ENCODE data around the gene UBE2J2.

The UBE2J2 gene

DNA sequence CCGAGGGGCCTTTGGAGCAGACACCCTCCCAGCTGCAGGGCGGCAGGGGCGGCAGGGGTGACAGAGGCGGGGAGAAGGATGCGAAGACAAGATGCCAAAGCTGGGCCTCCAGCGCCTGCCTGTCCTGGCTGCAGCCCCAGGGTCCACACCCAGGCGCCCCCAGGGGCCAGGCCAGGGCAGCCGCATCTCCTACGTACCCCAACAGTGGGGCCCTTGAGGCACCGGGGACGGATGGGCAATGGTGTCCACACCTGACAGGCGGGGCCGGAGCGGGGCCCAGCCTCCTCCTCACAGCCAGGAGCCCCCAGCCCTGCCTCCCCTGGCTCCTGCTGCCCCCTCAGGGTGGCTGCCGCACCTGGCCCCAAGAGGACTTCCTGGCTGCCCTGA lies 34.4 kb downstream of the UBE2J2 start:
- no peak for DNase-seq

DNA sequence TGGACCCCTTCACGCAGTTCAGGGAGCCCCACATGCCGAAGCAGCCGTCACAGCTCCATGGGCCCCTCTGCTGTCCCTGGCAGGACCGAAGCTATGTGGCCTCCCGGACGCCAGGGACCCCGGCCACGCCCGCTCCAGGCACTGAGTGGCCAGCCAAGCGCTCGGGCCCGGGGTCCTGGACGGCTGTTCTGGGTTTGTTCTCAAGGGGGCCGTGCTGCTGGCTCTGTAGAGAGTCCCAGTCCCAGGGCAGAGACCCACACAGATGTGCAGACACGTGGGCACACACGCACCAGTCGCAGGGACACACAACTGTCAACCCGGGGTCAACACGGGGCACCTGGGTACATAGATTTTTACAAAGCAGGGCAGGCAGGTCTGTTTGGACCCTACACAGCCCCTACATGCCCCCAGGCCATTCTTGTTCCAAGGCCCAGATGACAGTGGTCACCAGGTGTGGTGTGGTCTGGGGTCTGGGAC lies 34.9 kb downstream of the UBE2J2 start:
- DNase-seq, result no peak

DNA sequence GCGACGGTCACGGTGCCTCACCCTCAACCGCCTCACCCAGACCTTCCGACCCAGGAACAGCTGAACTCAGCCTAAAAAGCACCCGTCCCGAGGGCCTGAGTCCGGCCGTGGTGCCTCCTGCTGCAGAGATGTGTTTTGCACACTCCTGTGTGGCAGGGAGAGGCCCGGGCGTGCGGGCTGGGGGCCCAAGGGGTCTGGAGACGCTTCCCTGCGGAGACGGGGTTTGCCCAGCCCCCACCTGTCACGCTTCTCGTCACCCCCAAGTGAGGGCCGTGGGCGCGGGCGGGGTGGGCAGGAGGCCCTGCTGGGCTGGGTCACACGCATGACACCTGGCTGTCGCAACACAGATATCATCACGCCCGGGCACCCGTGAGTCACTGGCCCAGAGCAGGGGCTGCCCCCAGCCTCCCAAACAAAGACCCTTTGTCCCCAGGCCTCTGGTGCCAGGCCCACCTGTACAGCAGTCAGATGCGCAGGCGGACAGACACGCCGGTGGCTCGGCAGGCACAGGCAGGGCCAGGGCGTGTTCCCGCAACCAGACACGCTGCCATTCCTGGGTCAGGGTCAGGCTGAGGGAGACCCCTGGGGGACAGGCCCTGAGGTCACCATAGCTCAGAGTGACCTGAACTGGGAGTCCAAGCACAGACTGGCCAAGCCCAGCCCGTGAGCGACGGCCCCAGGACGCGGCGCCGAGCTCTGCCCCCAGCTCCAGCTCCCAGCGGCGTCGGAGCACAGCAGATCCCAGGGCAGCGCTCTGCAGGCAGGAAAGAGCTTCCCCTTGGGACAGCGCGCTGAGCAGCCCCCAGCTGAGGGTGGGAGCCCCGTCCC lies 35.6 kb downstream of the UBE2J2 start:
- DNase-seq, result no peak

DNA sequence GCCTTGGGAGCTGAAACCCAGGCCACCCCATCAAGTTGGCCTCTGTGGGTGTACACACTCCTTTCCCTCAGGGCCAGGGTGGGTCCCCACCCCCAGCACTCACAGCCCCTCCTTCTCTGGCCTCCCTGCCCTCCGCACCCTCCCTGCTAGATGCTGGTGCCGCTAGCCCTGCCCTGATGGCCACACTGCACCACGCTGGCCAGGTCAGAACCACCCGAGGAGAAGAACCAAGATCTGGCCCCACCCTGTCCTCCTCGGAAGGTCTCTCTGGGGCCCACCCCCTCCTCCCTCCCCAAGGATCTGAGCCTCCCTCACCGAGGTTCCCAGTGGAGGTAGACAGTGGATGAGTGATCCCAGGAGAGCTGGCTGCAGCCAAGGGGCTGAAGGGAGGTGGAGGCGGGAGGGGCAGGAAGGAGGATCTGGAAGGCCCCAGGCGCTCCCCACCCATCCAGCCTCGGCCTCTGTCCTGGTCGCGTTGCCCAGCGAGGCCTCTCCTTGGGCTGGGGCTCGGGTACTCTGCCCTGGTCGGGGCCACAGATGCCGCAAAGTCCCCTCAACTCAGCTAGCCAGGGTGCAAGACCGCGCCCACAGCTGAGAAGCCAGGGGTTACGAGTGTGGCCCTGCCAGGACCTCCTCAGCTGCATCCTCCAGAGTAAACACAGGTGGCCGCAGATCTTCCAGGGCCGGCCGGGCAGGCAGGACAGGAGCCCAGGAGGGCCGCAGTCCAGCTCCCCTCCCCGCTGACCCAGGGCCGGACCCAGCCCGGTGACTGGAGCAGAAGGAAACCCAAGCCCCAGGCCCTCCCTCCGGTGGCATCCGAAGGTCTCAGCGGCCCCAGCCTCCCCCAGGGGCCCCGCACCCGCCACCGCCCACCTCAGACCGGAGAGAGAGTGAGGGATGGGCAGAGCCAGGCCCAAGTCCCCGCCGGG lies 36.4 kb downstream of the UBE2J2 start:
- DNase-seq, result no peak

DNA sequence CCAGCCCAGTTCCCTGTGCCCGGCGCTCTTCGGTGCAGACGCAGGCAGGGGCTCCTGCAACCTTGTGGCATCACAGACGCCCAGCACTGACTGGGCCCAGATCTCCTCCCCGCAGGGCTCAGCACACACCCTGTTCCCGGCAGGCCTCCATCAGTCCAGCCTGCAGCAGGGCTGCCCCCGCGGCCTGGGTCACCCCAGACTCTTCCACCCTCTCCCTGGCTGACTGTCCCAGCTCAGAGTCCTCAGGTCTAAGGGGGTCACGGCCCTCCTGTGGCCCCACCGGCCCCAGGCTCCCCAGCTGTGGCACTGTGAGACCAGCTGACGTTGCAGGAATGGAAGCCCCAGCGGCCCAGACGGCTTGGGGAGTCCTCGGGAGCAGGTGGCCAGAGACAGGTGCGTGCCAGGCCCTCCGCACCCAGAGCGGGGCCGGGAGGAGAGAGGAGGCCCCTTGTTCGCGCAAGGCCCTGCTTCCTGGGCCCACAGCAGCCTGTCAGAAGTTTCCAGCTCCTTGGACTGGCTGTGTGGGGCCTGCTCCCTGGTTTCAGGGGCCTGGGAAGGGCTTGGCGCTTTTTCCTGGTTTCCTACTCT lies 37.4 kb downstream of the UBE2J2 start:
- no peak for DNase-seq

DNA sequence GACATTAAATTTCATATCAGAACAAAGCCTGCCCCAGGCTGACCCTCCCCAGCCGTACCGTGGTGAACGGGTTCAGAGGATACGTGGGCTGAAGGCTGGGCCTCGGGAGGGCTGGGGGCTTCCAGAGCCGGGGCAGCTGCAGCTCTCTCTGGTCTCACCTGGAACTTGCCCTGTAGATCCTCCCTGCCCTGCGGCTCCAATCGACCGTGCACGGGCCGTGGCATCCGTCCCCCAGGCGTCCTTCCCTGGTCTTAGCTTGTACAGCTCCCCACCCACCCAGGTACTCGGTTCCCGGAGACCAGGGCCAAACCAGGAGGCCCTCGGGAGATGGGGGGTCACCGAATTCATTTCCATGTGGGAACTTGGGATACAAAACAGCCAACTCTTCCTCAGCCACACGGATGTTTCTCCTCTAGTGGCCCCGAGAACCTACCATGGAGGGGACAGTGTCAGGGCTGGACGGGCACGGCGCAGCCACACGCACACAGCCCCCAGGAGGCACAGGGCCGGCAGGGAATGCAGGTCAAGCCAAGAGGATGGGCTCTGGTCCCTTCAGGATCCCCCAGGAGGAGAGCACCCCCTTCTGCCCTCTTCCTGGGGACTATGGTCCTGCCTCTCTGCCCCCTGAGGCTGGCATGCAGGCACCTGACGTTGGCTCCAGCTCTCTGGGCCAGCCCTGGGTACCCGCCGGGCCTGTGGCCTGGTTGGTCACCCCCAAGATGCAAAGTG lies 38.5 kb downstream of the UBE2J2 start:
- DNase-seq, result no peak

DNA sequence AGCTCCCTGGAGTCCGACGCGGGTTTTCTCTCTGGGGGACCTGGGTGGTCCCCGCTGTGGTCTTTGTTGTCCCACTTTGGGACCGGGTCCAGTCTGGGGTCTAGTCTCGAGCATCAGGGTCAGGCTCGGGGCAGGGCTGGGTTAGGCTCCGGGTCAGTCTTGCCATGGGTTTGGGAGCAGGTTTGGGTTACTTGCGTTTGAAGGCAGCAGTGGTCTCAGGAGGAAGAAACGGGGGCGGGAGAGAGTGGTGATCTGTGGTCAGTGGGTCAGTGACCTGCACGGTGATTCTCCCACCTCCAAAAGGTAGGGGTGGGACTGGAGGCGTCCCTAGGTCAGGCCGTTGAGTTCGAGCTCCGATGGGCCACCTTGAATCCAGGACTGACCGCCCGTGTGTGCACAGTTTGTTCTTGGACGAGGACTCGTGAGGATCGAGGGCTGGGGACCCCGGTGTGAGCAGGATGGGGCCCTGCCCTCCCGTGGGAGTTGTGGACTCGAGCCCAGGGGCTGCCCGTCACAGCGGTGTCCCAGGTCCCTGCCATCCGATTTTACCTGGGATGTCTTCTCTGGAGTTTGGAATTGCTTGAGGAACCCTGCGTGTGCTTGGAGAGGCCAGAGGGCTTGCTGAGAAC lies 39.4 kb downstream of the UBE2J2 start:
- DNase-seq, result no peak

DNA sequence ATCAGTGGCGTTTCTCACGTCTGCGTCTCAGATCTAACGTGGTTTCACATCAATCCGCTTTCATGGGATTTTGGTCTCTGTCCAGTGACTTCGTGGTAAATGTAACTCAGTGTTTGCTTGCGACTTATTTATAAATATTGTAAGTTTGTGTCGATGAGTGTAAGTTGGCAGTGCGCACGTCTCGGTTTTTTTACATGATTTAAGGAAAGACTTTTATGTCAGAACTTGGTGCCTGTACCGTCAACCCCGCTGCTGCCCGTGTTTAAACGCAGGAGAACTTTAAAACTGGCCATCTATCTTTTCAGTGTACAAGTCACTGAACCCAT lies 40.1 kb downstream of the UBE2J2 start:
- no peak for DNase-seq

DNA sequence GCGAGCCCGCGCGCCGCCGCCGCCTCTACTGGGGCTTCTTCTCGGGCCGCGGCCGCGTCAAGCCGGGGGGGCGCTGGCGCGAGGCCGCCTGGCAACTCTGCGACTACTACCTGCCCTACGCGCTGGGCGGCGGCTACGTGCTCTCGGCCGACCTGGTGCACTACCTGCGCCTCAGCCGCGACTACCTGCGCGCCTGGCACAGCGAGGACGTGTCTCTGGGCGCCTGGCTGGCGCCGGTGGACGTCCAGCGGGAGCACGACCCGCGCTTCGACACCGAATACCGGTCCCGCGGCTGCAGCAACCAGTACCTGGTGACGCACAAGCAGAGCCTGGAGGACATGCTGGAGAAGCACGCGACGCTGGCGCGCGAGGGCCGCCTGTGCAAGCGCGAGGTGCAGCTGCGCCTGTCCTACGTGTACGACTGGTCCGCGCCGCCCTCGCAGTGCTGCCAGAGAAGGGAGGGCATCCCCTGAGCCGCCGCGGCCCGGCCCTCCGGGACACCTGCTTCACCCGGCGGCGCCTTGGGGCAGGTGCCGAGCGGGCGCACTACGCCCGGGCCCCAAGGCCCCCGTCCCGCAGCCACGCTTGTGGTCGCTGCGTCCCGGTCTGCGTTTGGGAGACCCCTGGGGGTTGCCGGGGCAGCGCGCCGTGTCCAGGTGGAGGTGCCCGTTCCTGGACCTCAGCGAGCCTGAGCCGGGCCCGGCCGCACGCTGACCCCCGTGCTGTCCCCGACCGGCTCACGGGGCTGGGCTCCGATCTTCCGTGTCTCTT lies 40.7 kb downstream of the UBE2J2 start:
- no peak for DNase-seq

DNA sequence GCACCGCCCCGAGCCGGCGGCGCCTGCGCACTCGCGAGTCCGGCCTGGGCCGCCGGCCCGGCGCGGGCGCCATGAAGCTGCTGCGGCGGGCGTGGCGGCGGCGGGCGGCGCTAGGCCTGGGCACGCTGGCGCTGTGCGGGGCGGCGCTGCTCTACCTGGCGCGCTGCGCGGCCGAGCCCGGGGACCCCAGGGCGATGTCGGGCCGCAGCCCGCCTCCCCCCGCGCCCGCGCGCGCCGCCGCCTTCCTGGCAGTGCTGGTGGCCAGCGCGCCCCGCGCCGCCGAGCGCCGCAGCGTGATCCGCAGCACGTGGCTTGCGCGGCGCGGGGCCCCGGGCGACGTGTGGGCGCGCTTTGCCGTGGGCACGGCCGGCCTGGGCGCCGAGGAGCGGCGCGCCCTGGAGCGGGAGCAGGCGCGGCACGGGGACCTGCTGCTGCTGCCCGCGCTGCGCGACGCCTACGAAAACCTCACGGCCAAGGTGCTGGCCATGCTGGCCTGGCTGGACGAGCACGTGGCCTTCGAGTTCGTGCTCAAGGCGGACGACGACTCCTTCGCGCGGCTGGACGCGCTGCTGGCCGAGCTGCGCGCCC lies 41.4 kb downstream of the UBE2J2 start, which contains the start of gene B3GALT6:
Gene B3GALT6 (plus strand): TSS at position 30 of the 588 bp plus-strand sequence. CDS start 42 bp downstream, at position 72.
- DNase-seq, result no peak

DNA sequence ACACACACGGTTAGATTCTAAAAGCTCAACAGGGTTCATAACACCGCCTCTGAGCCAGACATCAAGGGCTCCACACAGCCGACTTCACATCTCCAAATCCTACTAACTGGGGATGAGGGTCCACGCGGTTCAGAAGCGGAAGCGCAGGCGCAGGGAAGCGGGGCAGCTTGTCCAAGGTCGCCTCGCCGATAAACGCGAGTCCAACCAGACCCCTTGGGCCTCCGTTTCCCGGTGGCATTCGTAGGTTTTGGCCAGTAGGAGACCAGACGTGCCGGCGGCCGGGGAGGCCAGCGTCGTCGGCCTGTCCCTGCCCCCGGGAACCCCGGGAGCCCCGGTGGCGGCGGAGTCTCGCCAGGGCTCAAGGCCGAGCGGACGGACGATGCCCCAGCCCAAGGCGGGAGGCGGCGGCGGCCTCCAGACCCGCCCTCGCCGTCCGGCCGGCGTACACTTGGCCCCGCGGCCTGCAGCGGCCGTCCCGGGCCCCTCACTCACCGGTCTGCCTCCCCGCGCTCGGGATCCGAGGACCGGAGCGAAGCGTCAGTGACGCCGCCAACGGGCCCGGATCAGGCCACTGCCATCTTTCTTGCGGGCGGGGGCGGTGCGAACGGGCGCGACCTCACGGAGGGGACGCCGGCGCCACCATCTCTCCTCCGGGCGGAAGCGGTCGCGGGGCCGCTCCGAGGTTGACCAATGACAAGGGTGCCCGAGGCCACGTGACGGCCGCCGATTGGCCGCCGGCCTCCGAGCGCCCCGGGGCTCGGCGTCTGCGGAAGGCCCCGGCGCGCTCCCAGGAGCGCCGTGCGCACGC lies 42.0 kb downstream of the UBE2J2 start, which contains the start of gene SDF4:
Gene SDF4 (minus strand): TSS at position 602 of the 808 bp plus-strand sequence. CDS start 3,229 bp downstream, outside the sequence.
- DNase-seq, result peak; percentile 97

DNA sequence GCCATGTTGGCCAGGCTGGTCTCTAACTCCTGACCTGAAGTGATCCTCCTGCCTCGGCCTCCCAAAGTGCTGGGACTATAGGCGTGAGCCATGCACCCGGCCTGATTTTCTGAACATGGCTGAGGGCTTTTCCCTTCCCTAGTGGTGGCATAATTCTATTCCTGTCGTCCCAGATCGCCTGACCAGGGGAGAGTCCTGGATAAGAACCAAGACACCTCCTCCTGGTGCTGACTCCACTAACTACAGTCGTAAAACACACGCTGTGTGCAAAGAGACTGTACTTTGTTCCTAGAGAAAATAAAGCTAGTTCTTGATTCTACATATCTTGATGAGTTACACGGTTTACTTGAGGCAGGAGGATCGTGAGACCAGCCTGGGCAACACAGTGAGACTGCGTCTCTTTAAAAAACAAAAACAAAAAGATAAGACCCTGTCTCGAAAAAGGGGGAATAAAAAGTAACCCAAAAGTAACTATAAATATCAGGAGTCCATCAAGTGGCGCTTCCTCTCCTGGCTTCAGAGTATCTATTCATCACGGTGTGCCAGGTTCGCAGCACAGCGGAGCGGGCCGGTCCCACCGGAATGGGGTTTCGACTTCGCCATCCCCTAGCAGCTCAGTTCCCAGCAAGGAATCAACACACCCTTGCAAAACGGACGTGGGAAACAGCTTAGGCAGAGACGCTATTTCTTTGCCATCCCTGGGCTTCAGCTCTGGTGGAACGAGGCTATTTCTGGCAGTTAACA lies 42.8 kb downstream of the UBE2J2 start:
- peak; percentile 39 for DNase-seq

DNA sequence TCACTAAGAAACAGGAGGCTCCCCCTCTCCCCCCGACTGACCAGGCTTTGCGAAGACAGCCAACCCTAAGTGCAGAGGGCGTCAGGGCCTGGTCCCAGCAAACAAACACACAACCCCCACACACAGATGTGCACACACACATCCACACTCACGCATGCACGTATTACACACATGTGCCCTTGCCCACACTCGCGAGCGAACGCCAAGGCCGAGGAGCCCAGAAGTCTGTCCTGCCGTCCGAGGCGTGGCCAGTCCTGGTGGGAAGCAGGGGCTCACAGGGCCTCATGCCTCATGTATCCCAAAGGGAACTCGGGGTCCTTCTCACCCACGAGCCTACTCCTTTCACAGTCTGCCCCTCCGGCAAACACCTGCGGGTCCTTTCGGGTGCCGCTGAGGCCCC lies 43.9 kb downstream of the UBE2J2 start:
- DNase-seq, result no peak

DNA sequence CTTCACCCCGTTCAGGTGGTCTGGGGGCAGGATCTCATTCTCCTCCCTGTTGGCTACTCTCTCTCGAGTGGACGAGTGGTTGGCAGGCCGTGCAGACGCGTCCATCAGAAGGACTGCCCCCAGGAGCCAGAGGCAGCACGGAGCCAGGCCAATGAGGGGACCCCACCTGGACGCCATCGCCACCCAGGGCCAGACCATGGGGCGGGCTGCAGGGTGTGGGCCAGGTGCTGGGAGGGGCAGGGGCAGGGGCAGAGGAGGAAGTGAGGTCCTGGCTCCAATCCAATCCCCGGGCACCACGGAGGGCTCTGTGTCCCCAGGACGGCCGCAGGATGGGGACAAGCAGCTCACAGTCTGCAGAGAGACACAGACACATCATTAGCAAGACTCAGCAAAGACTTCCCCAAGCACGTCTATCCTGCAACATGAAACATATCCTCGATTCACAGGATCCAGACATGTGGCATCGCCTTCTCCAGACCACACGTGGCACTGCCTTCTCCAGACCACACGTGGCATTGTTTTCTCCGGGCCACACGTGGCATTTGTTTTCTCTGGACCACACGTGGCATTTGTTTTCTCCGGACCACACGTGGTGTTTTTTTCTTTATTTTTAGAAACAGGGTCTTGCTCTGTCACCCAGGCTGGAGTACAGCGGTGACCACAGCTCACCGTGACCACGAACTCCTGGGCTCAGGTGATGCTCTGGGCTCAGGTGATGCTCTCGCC lies 44.9 kb downstream of the UBE2J2 start:
- no peak for DNase-seq

DNA sequence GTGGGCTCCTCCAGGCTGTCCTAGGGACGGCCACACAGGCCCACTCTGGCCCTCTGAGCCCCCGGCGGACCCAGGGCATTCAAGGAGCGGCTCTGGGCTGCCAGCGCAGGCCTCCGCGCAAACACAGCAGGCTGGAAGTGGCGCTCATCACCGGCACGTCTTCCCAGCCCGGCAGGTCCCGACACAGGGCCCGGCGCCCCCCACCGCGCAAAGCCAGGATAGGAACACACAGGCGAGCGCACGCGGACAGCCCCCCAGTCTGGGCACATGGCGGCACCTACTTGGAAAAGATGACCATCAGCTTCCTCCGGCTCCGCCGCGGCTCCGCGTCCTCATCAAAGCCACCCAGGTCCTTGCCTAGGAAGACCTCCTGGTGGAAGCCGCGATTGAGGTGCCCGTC lies 45.5 kb downstream of the UBE2J2 start:
- no peak for DNase-seq

DNA sequence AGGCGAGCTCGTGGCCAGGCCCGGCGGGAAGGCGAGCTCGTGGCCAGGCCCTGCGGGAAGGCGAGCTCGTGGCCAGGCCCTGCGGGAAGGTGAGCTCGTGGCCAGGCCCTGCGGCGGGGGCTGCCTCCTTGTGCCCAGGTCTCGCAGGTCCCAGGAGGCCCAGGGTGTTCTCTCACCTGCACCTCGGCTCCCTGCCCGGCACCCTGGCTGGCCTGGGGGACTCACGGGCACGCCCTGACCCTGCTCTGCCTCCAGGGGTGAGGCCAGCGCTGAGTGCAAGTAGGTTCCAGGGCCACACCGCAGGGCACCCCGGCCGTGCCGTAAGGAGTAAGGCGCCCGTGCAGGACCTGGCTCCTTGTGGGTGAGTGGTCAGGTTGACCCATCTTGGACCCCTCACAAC lies 46.3 kb downstream of the UBE2J2 start:
- no peak for DNase-seq

DNA sequence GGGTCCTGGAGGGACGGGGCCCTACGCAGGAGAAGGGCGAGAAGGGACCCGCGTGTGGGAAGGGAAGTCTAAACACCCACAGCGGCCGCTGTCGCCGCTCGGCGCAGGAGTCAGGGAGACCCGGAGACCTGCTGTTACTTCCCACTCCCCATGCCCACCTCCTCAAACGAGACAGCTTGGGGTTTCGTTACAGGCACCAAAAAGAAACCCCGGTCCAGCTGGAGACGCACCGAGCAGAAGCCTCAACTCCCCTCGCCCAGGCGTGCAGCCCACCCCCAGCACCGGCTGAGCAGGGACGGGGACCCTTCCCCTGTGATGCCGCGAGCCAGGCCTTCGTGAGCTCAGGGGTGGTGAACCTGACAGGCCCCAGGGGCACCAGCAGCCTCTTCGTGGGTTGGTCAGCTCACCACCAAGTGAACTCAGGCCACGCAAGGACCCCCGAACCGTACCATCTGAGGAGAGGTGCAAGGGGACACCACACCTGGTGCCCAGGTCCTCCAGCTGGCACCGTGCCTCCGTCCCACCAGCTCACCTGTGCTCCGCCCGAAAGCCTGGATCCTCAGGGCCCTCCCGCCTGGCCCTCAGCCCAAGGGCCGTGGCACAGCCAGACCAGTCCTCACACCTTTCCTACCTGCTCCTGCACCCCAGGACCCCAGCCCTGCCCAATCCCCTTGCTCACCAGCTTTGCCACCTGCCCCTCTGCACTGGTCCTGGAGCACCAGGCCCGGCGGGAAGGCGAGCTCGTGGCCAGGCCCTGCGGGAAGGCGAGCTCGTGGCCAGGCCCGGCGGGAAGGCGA lies 46.9 kb downstream of the UBE2J2 start:
- DNase-seq, result no peak

DNA sequence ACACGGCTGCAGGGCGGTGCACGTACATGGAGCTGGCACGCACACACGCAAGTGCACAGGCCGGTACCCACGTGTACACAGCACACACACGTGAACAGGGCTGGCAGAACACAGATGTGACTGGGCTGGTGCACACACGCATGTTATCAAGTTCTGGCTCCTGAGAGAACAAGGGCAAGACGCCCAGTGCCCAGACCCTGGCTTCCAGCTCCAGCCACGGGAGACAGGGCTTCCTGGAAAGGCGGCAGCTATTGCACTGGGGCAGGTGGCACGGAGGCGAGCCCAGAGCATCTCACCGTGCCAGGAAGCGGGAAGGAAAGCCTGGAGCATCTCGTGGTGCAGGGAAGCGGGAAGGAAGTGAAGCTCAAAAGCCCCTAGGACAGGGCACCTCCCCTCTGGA lies 47.7 kb downstream of the UBE2J2 start:
- no peak for DNase-seq
